A673 (cell line): ENCODE measurements around the gene CACHD1. TPM values are rescaled to one million over a fixed set of nuclear protein-coding genes. Genes with fewer than 3 reads are reported as not detected.

Source experiments
- BruUV-seq: library from RNA; stranded (reverse); fragments of 400-500 nt; replicated peaks from 2 replicates; lab custom pipeline; 2021; lab: Mats Ljungman, UMichigan
- CTCF ChIA-PET: fragments of 300-600 bp; sonication (Branson Sonifier 250); formaldehyde crosslinking; loops from one replicate; lab custom pipeline; 2022; ENCODE audit warnings: antibody characterized with exemption; lab: Charles Lee
- POLR2A ChIA-PET: fragments of 300-600 bp; sonication (Branson Sonifier 250); formaldehyde crosslinking; loops from one replicate; lab custom pipeline; 2022; ENCODE audit warnings: antibody characterized with exemption; ENCODE audit not compliant: low non-redundant PET; lab: Charles Lee
- DNase-seq: peaks from one replicate; pipeline ENCODE4 v3.0.0-alpha.2; 2015; ENCODE audit warnings: low spot score
- H3K27ac ChIP-seq: fragments of 200-600 bp; sonication (generic); 2 replicates; pipeline ENCODE4 v1.5.1; 2016; ENCODE audit warnings: mixed run types, low read depth, mild to moderate bottlenecking, mixed read lengths, antibody characterized with exemption, low read length; ENCODE audit not compliant: poor library complexity, severe bottlenecking
- H3K27me3 ChIP-seq: fragments of 200-600 bp; sonication (generic); replicated peaks from 2 replicates; pipeline ENCODE4 v1.6.1; 2017; ENCODE audit warnings: mixed run types, low read depth, mild to moderate bottlenecking, mixed read lengths, antibody characterized with exemption, low read length; ENCODE audit not compliant: insufficient read depth, poor library complexity
- H3K36me3 ChIP-seq: fragments of 200-600 bp; sonication (generic); 2 replicates; pipeline ENCODE4 v1.6.1; 2016; ENCODE audit warnings: mixed run types, mild to moderate bottlenecking, mixed read lengths, antibody characterized with exemption, low read length; ENCODE audit not compliant: insufficient read depth, poor library complexity, severe bottlenecking
- H3K4me1 ChIP-seq: fragments of 200-600 bp; sonication (generic); 2 replicates; pipeline ENCODE4 v1.6.1; 2017; ENCODE audit warnings: mixed run types, mild to moderate bottlenecking, mixed read lengths, antibody characterized with exemption, low read length; ENCODE audit not compliant: insufficient read depth, poor library complexity, severe bottlenecking
- H3K4me3 ChIP-seq: fragments of 200-600 bp; sonication (generic); 2 replicates; pipeline ENCODE4 v1.5.1; 2016; ENCODE audit warnings: low read depth, mixed run types, mild to moderate bottlenecking, mixed read lengths, low read length; ENCODE audit not compliant: poor library complexity, severe bottlenecking
- H3K9me3 ChIP-seq: fragments of 200-600 bp; sonication (generic); 2 replicates; pipeline ENCODE4 v1.6.1; 2016; ENCODE audit warnings: mixed run types, low read depth, mild to moderate bottlenecking, mixed read lengths, antibody characterized with exemption, low read length; ENCODE audit not compliant: poor library complexity, severe bottlenecking
- CTCF ChIP-seq: fragments of 300-800, 200-600 bp; sonication (generic); conservative IDR thresholded peaks from 2 replicates; pipeline ENCODE4 v1.5.1; 2017; ENCODE audit warnings: low read depth, mild to moderate bottlenecking, antibody characterized with exemption, low read length, moderate library complexity, mixed read lengths
- EZH2 ChIP-seq: fragments of 200-600 bp; sonication (generic); IDR thresholded peaks from 2 replicates; pipeline ENCODE4 v1.6.1; 2017; ENCODE audit warnings: borderline replicate concordance, low read depth, mild to moderate bottlenecking, mixed read lengths, antibody characterized with exemption, low read length; ENCODE audit not compliant: poor library complexity, severe bottlenecking
- intact Hi-C: fragments of 100-400 bp; cut with micrococcal nuclease; formaldehyde crosslinking; loops from one replicate; pipeline ENCODE4 v1.10.0; 2022; ENCODE audit not compliant: unreplicated experiment
- total RNA-seq: library from RNA; stranded (reverse); gene quantifications from 2 replicates; pipeline ENCODE4 v1.2.3, GENCODE V29; 2021

Gene CACHD1
- total RNA-seq, 1 experiment from 2014 or later: 39.2 TPM

DNA sequence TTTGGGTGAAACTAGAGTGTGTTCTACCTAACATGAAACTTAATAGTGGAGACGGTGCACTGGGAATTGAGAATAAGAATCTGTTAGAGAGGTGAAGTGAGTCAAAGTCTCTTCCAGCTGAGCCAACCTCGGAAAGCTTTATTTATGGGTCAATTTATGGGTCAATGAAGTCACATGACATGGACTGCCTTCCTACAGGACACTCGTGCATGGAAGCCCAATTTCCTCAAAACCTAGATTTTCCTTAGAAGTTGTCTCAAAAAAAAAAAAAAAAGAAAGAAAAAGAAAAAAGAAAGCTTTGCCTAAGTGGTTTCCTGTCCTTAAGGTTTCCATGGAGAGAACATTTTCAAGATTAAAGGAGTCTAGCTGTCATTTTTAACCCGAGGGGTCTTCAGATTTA lies 26.7 kb downstream of the CACHD1 start:
- H3K4me1 ChIP-seq: peaks cover 70% of the 10 kb centered on the region
- no peak overlapping the region for H3K4me3 ChIP-seq
- CTCF ChIA-PET: no interaction called here
- no peak overlapping the region for H3K27ac ChIP-seq
- BruUV-seq: no TSS peak
- H3K36me3 ChIP-seq: no peaks in the 10 kb centered on the region
- intact Hi-C loops: no loop called here
- POLR2A ChIA-PET: interaction anchor here (0.6 to 0.7 kb wide), 2 partner anchors 20 to 579 kb away, joined by 3 to 4 read pairs; no protein-coding TSS in a partner anchor
- no peak for TF ChIP-seq CTCF
- no peak for TF ChIP-seq EZH2
- no peaks in the 10 kb centered on the region for H3K9me3 ChIP-seq
- no peak for DNase-seq
- H3K27me3 ChIP-seq: no peaks in the 10 kb centered on the region

- POLR2A ChIA-PET: interaction anchor here (0.6 kb wide), 1 partner anchor 578 kb away, joined by 3 read pairs; no protein-coding TSS in a partner anchor
- DNase-seq: no peak
- no peaks in the 10 kb centered on the region for H3K36me3 ChIP-seq
- H3K27ac ChIP-seq: no peak overlapping the region
- no peaks in the 10 kb centered on the region for H3K9me3 ChIP-seq
- H3K27me3 ChIP-seq: no peaks in the 10 kb centered on the region
- intact Hi-C loops: no loop called here
- CTCF ChIA-PET: no interaction called here
- peaks cover 76% of the 10 kb centered on the region for H3K4me1 ChIP-seq
- H3K4me3 ChIP-seq: no peak overlapping the region
- no TSS peak for BruUV-seq
- TF ChIP-seq CTCF: no peak
- TF ChIP-seq EZH2: no peak
Measured at GRCh38 chr1:64497088-64497883, 27.4 kb downstream of the CACHD1 start.

GRCh38 chr1:64498325-64498724 lies 28.4 kb downstream of the CACHD1 start:
- H3K4me3 ChIP-seq: no peak overlapping the region
- CTCF ChIA-PET: no interaction called here
- POLR2A ChIA-PET: no interaction called here
- no peak for DNase-seq
- intact Hi-C loops: no loop called here
- no peaks in the 10 kb centered on the region for H3K27me3 ChIP-seq
- H3K4me1 ChIP-seq: peaks cover 76% of the 10 kb centered on the region
- H3K36me3 ChIP-seq: no peaks in the 10 kb centered on the region
- no TSS peak for BruUV-seq
- H3K27ac ChIP-seq: no peak overlapping the region
- H3K9me3 ChIP-seq: no peaks in the 10 kb centered on the region
- TF ChIP-seq EZH2 (no peak), CTCF (no peak)
